GM12878 (cell line): ENCODE data around the gene CCS. TPM values are rescaled to one million over a fixed set of nuclear protein-coding genes. Genes with fewer than 3 reads are reported as not detected.

ENCODE experiments used
- ATAC-seq: fragments of 200-7000 bp; cut with Tn5 transposase; 3 replicates; pipeline ENCODE4 v1.9.1; 2020; ENCODE audit warnings: mild to moderate bottlenecking, moderate library complexity
- BruUV-seq: library from RNA; stranded (reverse); fragments of 400-500 nt; replicated peaks from 2 replicates; lab custom pipeline; 2021; lab: Mats Ljungman, UMichigan
- CTCF ChIA-PET: fragments of 300-600 bp; sonication (Branson Sonifier 250); formaldehyde crosslinking; extraction: SDS; loops from one replicate; lab custom pipeline; 2021; ENCODE audit warnings: inconsistent platforms; lab: Yijun Ruan, JAX
- POLR2A ChIA-PET: fragments of 350-600 bp; formaldehyde crosslinking; extraction: SDS; loops from one replicate; lab custom pipeline; 2021; ENCODE audit warnings: inconsistent platforms; lab: Charles Lee
- RAD21 ChIA-PET: fragments of 300-600 bp; sonication (Branson Sonifier 250); formaldehyde crosslinking; loops from one replicate; lab custom pipeline; 2023; ENCODE audit warnings: antibody characterized with exemption; ENCODE audit not compliant: unreplicated experiment; lab: Charles Lee
- SMC1A ChIA-PET: fragments of 300-600 bp; sonication (Branson Sonifier 250); formaldehyde crosslinking; loops from one replicate; lab custom pipeline; 2023; ENCODE audit not compliant: unreplicated experiment, uncharacterized antibody; lab: Charles Lee
- DNase-seq: peaks from one replicate; pipeline ENCODE4 v3.0.0-alpha.2; 2011; ENCODE audit warnings: low read depth, low spot score
- FAIRE-seq: peaks from 3 replicates; lab custom pipeline; 2011; peaks lifted over from hg19 to GRCh38; lab: Jason Lieb, UNC
- H2AFZ ChIP-seq: 2 replicates; pipeline ENCODE4 v1.6.0; 2011; ENCODE audit warnings: low read depth, low read length, control low read depth; ENCODE audit not compliant: control insufficient read depth
- H3K27ac ChIP-seq: 2 replicates; pipeline ENCODE4 v1.5.1; 2011; ENCODE audit warnings: control low read depth; ENCODE audit not compliant: control insufficient read depth, insufficient read depth
- H3K27me3 ChIP-seq, 2 experiments: replicated peaks in 1 of 2; 2 replicates each; pipeline versions ENCODE4 v1.6.0 to v1.6.1; 2011; ENCODE audit warnings: low read length in 1 of 2; ENCODE audit not compliant: control insufficient read depth in 2 of 2, insufficient read depth in 2 of 2
- H3K36me3 ChIP-seq, 2 experiments: 2 replicates each; pipeline ENCODE4 v1.5.1; 2011; ENCODE audit warnings: low read length in 1 of 2; ENCODE audit not compliant: control insufficient read depth in 2 of 2, insufficient read depth in 2 of 2
- H3K4me1 ChIP-seq: 2 replicates; pipeline ENCODE4 v1.6.1; 2011; ENCODE audit warnings: mild to moderate bottlenecking, low read length, moderate library complexity, mixed read lengths; ENCODE audit not compliant: control insufficient read depth, insufficient read depth
- H3K4me2 ChIP-seq: 2 replicates; pipeline ENCODE4 v1.6.0; 2011; ENCODE audit warnings: control low read depth; ENCODE audit not compliant: control insufficient read depth, insufficient read depth
- H3K4me3 ChIP-seq: fragments of 200-600 bp; sonication (generic); 2 replicates; pipeline ENCODE4 v1.5.1; 2016
- H3K79me2 ChIP-seq: 2 replicates; pipeline ENCODE4 v1.6.0; 2011; ENCODE audit warnings: low read length; ENCODE audit not compliant: control insufficient read depth, insufficient read depth
- H3K9ac ChIP-seq: 2 replicates; pipeline ENCODE4 v1.8.0; 2011; ENCODE audit warnings: low read length, control low read depth, mixed read lengths; ENCODE audit not compliant: control insufficient read depth, insufficient read depth
- H3K9me3 ChIP-seq: replicated peaks from 3 replicates; pipeline ENCODE4 v1.5.1; 2011; ENCODE audit warnings: mild to moderate bottlenecking, low read length; ENCODE audit not compliant: control insufficient read depth, insufficient read depth
- H4K20me1 ChIP-seq: 2 replicates; pipeline ENCODE4 v1.6.0; 2011; ENCODE audit not compliant: control insufficient read depth, insufficient read depth
- CREB1 ChIP-seq: IDR thresholded peaks from 2 replicates; pipeline ENCODE4 v1.6.1; 2012; ENCODE audit warnings: low read depth, mild to moderate bottlenecking, inconsistent platforms
- E2F8 ChIP-seq: fragments of 450-650 bp; IDR thresholded peaks from 2 replicates; pipeline ENCODE4 v1.6.1; 2018; ENCODE audit warnings: mild to moderate bottlenecking, low read depth, moderate library complexity; ENCODE audit not compliant: partially characterized antibody
- EED ChIP-seq: sonication (generic); IDR thresholded peaks from 2 replicates; pipeline ENCODE4 v1.6.1; 2016; ENCODE audit warnings: antibody characterized with exemption, low read depth
- ESRRA ChIP-seq: IDR thresholded peaks from 2 replicates; pipeline ENCODE4 v1.6.1; 2012; ENCODE audit warnings: mild to moderate bottlenecking, low read length, improper control_type of control experiment
- ETV6 ChIP-seq, 2 experiments: fragments of 450-650 bp in 1 of 2; IDR thresholded peaks in 1 of 2; conservative IDR thresholded peaks in 1 of 2; 2 replicates each; pipeline ENCODE4 v1.6.1; 2014; ENCODE audit warnings: antibody characterized with exemption in 1 of 2, borderline replicate concordance in 1 of 2, low read depth in 1 of 2, mild to moderate bottlenecking in 1 of 2, moderate library complexity in 1 of 2
- FOS ChIP-seq: IDR thresholded peaks from 3 replicates; pipeline ENCODE4 v1.6.1; 2011; ENCODE audit warnings: borderline replicate concordance; ENCODE audit not compliant: insufficient read length; ENCODE audit errors: extremely low read depth
- NFYA ChIP-seq: IDR thresholded peaks from 2 replicates; pipeline ENCODE4 v1.6.1; 2011; ENCODE audit warnings: low read depth, mild to moderate bottlenecking, low read length, improper control_type of control experiment, borderline replicate concordance
- PRDM15 ChIP-seq: fragments of 450-650 bp; formaldehyde crosslinking; IDR thresholded peaks from 2 replicates; pipeline ENCODE4 v1.4.0; 2020; ENCODE audit warnings: mild to moderate bottlenecking, moderate library complexity
- RELA ChIP-seq: fragments of 450-650 bp; IDR thresholded peaks from 2 replicates; pipeline ENCODE4 v1.8.0; 2014; ENCODE audit warnings: borderline replicate concordance; ENCODE audit not compliant: partially characterized antibody
- SMAD1 ChIP-seq: fragments of 450-650 bp; IDR thresholded peaks from 2 replicates; pipeline ENCODE4 v1.6.1; 2018; ENCODE audit warnings: mild to moderate bottlenecking, low read depth; ENCODE audit not compliant: partially characterized antibody
- TAF1 ChIP-seq: IDR thresholded peaks from 2 replicates; pipeline ENCODE4 v1.6.1; 2011; ENCODE audit warnings: mild to moderate bottlenecking, low read depth, low read length, borderline replicate concordance
- ZNF217 ChIP-seq: fragments of 450-650 bp; IDR thresholded peaks from 2 replicates; pipeline ENCODE4 v1.6.1; 2017; ENCODE audit warnings: antibody characterized with exemption, mild to moderate bottlenecking
- ZNF622 ChIP-seq: fragments of 450-650 bp; IDR thresholded peaks from 2 replicates; pipeline ENCODE4 v1.6.1; 2017; ENCODE audit warnings: mild to moderate bottlenecking, inconsistent platforms
- ZNF687 ChIP-seq: fragments of 450-650 bp; IDR thresholded peaks from 2 replicates; pipeline ENCODE4 v1.6.1; 2017; ENCODE audit warnings: mild to moderate bottlenecking, moderate library complexity
- ZZZ3 ChIP-seq: IDR thresholded peaks from 2 replicates; pipeline ENCODE4 v1.6.1; 2011; ENCODE audit warnings: low read depth; ENCODE audit not compliant: control insufficient read depth, insufficient read length
- WGBS: methylation state at CpG from one replicate; pipeline ENCODE4 v1.1.6; 2016; ENCODE audit warnings: low lambda C conversion rate; ENCODE audit not compliant: insufficient replicate concordance, insufficient coverage; ENCODE audit errors: missing lambda C conversion rate; 5-methylcytosine and 5-hydroxymethylcytosine counted together
- in situ Hi-C: fragments of 300-500 bp; cut with MboI; formaldehyde crosslinking; loops from 9 replicates; pipeline ENCODE4 v1.14.3; 2018; ENCODE audit warnings: mixed read lengths
- intact Hi-C: fragments of 100-400 bp; cut with micrococcal nuclease; formaldehyde crosslinking; loops from one replicate; pipeline ENCODE4 v1.14.2; 2022; ENCODE audit not compliant: unreplicated experiment
- polyA plus RNA-seq, 11 experiments: library from polyadenylated mRNA; depleted of rRNA in 4 of 11; unstranded in 6 of 11; stranded (reverse) in 5 of 11; fragments of >200 nt; fragmentation: Nextera tagmentation in 4 of 11; fragmentation: Illumina TruSeq in 1 of 11; extraction: Ambion mirVana in 4 of 11; extraction: Trizol in 1 of 11; gene quantifications; 1 replicate in 1 of 11; 2 replicates in 10 of 11; pipeline versions ENCODE4 v1.2.1 to v1.2.3, GENCODE V29; 2011 to 2016; ENCODE audit warnings: inconsistent platforms in 2 of 11, missing spikeins in 2 of 11, low read depth in 1 of 11
- total RNA-seq, 4 experiments: library from RNA; depleted of rRNA in 3 of 4; stranded (reverse); fragments of >200 nt in 3 of 4; fragmentation: Illumina TruSeq in 1 of 4; extraction: Trizol in 1 of 4; gene quantifications; 2 replicates each; pipeline versions ENCODE4 v1.2.1 to v1.2.3, GENCODE V29; 2013 to 2021

Gene CCS
- total and polyA plus RNA-seq, 10 of the 15 experiments (the other 5 are each of a cell fraction or from before 2014, with no cell fraction given) = 1.5 to 44.2 (median 30.6) TPM

DNA sequence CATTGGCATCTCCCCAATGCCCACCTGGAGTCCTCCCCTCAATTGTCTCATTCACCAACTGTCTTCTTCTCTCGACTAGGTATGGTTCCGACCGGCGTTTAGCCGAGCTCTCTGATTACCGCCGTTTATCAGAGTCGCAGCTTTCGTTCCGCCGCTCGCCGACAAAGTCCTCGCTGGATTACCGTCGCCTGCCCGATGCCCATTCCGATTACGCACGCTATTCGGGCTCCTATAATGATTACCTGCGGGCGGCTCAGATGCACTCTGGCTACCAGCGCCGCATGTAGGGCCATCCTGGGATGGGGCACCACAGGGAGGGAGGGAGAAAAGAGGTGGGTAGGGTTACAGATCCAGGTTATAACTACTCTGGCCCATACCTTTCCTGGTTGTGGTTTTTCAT lies 33.4 kb downstream of the CCS start:
- H3K4me1 ChIP-seq = no peaks in the 10 kb centered on the region
- intact Hi-C loops (no loop called here), in situ Hi-C loops (no loop called here)
- no peak overlapping the region for H3K4me3 ChIP-seq
- H4K20me1 ChIP-seq = peaks cover 20% of the 10 kb centered on the region
- no peak overlapping the region for H3K4me2 ChIP-seq
- peaks cover 91% of the 10 kb centered on the region for H3K79me2 ChIP-seq
- no peaks in the 10 kb centered on the region for H3K27me3 ChIP-seq
- no peak overlapping the region for H2AFZ ChIP-seq
- ChIA-PET POLR2A (no interaction called here), SMC1A (no interaction called here), RAD21 (no interaction called here), CTCF (no interaction called here)
- no peak overlapping the region for H3K27ac ChIP-seq
- H3K36me3 ChIP-seq = peaks cover 51 to 67% of the 10 kb centered on the region in 2 experiments
- WGBS = 96% methylated on average over 25 of the region's 25 CpGs
- ATAC-seq = no peak
- BruUV-seq = no TSS peak
- DNase-seq = no peak
- H3K9me3 ChIP-seq = no peaks in the 10 kb centered on the region
- FAIRE-seq = no peak
- no peak overlapping the region for H3K9ac ChIP-seq
- TF ChIP-seq E2F8 (no peak), ZNF217 (no peak), ZZZ3 (no peak), ZNF622 (no peak), ZNF687 (no peak), NFYA (no peak), ESRRA (no peak), PRDM15 (no peak), TAF1 (no peak), RELA (no peak), CREB1 (no peak), SMAD1 (no peak), EED (no peak), ETV6 (conservative IDR thresholded peaks at IDR 0.05 in 1 of 2, IDR thresholded peaks at IDR 0.05 in 1 of 2; ENCODE audit: borderline replicate concordance in 1 of 2, low read depth in 1 of 2) (no peak), FOS (no peak)
